HTR-8/SVneo (cell line): ENCODE data around the gene CYTH2.
"Not testable (repeated sequence)": the region's sequence is repeated elsewhere in the genome, so short reads cannot be mapped to it uniquely, and the experiment has no call there.

Source experiments
- DNase-seq: peaks from one replicate; pipeline ENCODE4 v3.0.0; 2011; ENCODE audit warnings: low spot score, mixed read lengths; ENCODE audit not compliant: insufficient read length
- FAIRE-seq: peaks from 2 replicates; lab custom pipeline; 2011; peaks lifted over from hg19 to GRCh38; lab: Jason Lieb, UNC

Gene CYTH2

GRCh38 chr19:48476176-48476575, 7.0 kb downstream of the CYTH2 start:
- DNase-seq (no peak), FAIRE-seq (no peak)

GRCh38 chr19:48477067-48477685, 8.0 kb downstream of the CYTH2 start:
- DNase-seq (no peak), FAIRE-seq (no peak)

GRCh38 chr19:48477698-48478338, 8.6 kb downstream of the CYTH2 start:
- DNase-seq, result no peak
- no peak for FAIRE-seq

- DNase-seq (no peak), FAIRE-seq (no peak)
These were observed 9.4 kb downstream of the CYTH2 start for GRCh38 chr19:48478339-48479256.

- no peak for FAIRE-seq
- DNase-seq, result no peak
These were observed 10.5 kb downstream of the CYTH2 start for GRCh38 chr19:48479686-48480085.

GRCh38 chr19:48480183-48480557, 11.0 kb downstream of the CYTH2 start:
- FAIRE-seq, result no peak
- DNase-seq, result no peak

- no peak for FAIRE-seq
- DNase-seq, result no peak
These were observed 11.7 kb downstream of the CYTH2 start for GRCh38 chr19:48480558-48481500.

GRCh38 chr19:48481846-48482639, 12.9 kb downstream of the CYTH2 start:
- no peak for DNase-seq
- FAIRE-seq, result no peak

- DNase-seq (no peak), FAIRE-seq (no peak)
These were observed 14.1 kb downstream of the CYTH2 start for GRCh38 chr19:48483301-48483700.

- no peak for FAIRE-seq
These were observed 15.2 kb downstream of the CYTH2 start for GRCh38 chr19:48484247-48484893.

GRCh38 chr19:48484931-48485612, 15.9 kb downstream of the CYTH2 start:
- FAIRE-seq (no peak), DNase-seq (no peak)

More at GRCh38 chr19:48484247-48484893, 15.2 kb downstream of the CYTH2 start:
- DNase-seq, result no peak

GRCh38 chr19:48486706-48487105, 17.5 kb downstream of the CYTH2 start:
- not testable (repeated sequence) for DNase-seq, FAIRE-seq

- FAIRE-seq (no peak), DNase-seq (no peak)
These were observed 18.4 kb downstream of the CYTH2 start for GRCh38 chr19:48487544-48487943.

- peak; percentile 88 for DNase-seq
- peak; percentile 95 for FAIRE-seq
These were observed 18.8 kb downstream of the CYTH2 start for GRCh38 chr19:48487948-48488347.

- not testable (repeated sequence) for DNase-seq, FAIRE-seq
These were observed 19.3 kb downstream of the CYTH2 start for GRCh38 chr19:48488478-48488877.

GRCh38 chr19:48489608-48490216, 20.5 kb downstream of the CYTH2 start:
- FAIRE-seq (no peak), DNase-seq (peak; percentile 79)

GRCh38 chr19:48490981-48491792, 22.0 kb downstream of the CYTH2 start:
- DNase-seq, result no peak
- no peak for FAIRE-seq
